Left renal cortex interstitium (tissue), 4 donors: ENCODE data around the gene CPNE2. TPM values are rescaled to one million over a fixed set of nuclear protein-coding genes. Genes with fewer than 3 reads are reported as not detected.

ENCODE experiments used
- DNase-seq, 4 donors: peaks; one replicate each; pipeline ENCODE4 v3.0.0-alpha.2; 2013; ENCODE audit warnings: low read depth in 4 of 4, low spot score in 2 of 4, missing footprints in 1 of 4
- polyA plus RNA-seq, 4 donors: library from polyadenylated mRNA; unstranded; fragments of 120-200 nt; gene quantifications; one replicate each; pipeline ENCODE4 v1.2.1, GENCODE V29; 2013; ENCODE audit not compliant: insufficient read length in 4 of 4

Gene CPNE2
- polyA plus RNA-seq, 4 donors, result 32.4 to 40.9 (median 38.8) TPM

DNA sequence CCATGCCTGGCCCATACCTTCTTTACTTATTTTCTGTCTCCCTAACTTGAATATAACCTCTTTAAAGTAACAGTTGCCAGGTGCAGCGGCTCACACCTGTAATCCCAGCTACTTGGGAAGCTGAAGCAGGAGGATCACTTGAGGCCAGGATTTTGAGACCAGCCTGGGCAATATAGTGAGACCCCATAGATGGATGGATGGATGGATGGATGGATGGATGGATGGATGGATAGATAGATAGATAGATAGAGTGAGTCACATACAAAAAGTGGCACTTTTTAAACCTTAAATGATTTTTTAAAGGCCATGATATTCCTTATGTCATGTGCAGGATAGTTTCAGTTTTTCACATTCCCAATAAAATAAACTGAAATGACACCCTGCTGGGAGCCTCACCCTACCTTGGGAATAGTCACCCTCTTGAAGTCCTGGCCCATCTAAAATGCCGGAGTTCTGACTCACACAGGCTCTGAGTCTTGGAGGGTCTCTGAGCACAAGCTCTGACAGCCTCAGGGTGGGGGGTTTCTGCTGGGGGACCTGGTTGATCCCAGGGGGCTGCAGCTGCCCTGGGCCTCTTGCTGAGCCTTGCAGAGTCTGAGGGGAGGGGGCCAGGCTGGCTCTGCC, 26.2 kb downstream of the CPNE2 start:
- DNase-seq, result no peak

DNA sequence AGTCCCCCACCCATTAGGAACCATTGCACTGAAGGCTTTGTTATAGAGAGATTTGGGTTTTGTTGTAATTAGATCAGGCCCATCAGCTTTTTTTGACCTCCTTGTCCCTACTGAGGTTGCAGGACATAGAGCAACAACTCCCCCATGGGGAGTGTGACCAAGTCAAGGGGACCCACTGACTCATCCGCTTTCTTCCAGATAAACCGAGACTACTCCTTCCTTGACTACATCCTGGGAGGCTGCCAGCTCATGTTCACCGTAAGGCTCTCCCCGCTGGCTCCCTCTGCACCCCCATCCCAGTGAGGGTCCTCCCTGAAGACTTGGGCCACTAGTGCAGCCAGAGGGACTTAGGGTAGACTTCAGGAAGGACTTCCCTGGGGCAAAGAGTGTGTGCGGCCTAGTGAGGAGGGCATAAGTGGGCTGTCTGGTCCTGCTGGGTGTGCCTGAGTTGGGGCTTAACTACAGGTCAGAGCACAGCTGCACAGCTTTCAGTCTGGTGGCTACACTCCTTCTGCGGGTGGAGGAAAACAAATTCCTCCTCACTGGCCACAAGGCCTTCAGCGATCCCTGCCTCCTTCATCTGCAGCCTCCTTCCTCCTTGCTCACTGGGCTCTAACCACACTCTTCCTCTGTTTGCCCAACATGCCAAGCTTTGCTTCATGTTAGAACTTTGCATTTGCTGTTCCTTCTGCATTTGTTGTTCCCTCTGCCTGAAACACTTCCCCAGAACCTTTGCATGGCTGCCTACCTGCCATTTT, 31.0 kb downstream of the CPNE2 start:
- no peak for DNase-seq

DNA sequence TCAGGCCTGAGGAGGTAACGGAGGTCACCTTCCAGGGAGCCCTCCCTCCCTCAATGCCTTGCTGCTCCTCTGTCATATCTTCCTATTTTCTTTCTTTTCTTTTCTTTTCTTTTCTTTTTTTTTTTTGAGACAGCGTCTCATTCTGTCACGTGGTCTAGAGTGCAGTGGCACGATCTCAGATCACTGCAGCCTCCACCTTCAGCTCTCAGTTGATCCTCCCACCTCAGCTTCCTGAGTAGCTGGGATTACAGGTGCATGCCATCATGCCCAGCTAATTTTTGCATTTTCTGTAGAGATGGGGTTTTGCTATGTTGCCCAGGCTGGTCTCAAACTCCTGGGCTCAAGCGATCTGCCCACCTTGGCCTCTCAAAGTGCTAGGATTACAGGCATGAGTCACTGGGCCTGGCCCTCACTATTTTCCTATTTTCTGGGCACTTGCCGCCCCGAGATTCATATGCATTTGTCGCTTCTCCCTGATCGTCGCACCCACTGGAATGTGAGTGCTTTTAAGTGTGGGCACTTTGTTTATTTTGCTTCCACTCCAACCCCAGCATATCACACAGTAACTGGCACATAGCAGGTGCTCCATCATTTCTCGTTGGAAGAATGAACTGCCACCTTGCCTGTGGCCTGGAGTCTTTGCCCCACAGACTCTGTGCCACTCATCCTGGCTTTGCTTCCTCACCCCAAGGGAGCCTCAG, 31.7 kb downstream of the CPNE2 start:
- no peak for DNase-seq

DNA sequence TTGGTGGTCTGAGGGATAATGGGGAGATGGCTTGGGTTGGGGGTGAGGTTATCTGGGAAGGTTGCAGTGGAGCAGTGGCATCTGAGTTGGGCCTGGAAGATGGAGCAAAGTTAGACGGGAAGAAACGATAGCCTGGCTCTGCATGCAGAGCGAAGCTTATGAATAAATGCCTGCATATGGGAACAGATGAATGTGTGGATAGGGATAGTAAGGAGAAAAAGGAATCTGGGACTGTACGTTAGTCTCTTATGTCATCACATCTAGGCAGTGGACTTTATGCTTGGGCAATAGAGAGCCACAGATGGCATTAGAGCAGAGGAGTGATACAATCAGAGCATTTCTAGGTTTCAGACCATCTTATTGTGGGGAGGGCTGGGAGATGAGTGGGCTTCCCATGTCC, 33.0 kb downstream of the CPNE2 start:
- DNase-seq, result no peak

DNA sequence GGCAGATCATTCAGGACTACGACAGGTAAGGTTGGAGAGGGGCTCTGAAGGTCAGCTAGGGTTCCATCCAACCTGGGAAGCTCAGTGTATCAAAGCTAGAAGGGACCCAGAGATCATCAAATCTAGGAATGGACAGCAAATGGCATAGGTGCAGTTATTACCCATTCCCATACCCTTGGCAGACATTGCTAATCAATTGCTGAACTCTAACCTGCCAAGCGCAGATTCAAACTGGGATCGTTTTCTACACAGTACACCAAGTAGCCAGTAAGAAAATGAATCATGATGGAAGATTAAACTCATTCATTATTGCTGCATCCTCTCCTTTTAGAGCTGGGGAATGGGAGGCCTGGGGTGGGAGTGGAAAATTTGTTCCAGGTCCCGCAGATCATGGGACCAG, 33.6 kb downstream of the CPNE2 start:
- DNase-seq, result no peak

DNA sequence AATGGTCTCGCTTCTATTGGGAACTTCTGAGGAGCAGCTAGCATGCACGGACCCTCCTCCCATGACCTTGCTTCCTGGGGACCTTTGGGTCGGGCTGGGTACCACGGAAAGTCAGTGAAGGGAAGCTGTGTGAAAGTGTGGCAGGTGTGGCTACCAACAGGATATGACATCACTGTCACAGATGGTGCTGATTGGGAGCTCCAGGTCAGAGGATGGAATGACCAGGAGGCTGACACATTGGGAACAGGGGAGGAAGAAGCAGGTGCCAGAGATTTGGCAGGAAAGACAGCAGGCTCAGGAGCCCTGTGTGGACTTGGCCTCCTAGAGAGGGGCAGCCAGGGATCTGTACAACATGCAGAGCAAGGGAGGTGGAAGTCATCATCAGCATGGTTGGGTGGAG, 34.0 kb downstream of the CPNE2 start:
- no peak for DNase-seq

DNA sequence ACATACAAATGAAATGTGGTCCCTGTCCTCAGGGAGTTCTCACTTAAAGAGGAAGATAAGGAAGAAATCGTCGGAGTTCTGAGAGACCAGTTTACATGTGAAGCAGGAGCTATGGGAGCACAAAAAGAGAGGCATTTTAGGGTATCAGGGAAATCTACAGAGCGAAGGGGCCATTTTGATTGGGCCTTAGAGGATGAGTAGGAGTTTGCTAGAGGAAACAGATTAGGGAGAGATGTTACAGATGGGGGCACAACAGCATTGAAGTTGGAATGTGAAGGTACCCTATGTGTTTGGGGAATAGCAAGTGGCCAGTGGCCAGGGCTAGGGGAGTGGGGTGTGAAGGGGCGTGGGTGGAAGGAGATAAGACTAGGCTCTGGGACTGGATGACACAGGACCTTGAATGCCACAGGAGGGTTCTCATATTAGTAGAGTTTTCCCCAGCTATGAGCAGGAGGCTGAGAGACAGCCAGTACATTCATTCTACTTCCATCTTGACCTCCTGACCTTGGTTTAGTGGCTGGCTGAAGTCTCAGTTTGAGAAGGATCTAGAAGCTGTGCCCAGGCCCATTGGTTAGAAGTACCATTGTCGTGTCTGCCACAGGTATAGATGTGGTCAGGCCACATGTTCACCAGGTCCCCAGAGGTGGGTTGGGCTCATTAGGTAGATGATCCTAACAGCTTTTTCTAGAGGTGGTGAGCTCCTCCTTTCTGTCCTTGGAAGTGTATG, 34.8 kb downstream of the CPNE2 start:
- DNase-seq, result no peak

DNA sequence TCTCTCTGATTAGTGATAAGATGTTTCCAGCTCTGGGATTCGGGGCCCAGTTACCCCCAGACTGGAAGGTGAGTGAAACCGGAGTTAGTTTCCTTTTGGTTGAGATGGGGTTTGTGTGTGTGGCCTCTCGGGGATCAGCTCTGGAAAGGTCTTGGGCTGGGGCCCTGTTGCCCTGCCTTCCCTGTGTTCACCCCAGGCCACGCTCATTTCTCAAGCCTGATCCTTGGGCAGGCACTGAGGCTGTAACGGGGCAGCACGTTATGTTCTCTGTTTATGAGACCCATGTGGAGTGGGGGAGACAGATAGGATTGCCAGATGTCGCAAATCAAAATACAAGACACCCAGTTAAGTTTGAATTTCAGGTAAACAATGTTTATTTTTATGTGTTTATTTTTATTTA, 35.5 kb downstream of the CPNE2 start:
- no peak for DNase-seq

DNA sequence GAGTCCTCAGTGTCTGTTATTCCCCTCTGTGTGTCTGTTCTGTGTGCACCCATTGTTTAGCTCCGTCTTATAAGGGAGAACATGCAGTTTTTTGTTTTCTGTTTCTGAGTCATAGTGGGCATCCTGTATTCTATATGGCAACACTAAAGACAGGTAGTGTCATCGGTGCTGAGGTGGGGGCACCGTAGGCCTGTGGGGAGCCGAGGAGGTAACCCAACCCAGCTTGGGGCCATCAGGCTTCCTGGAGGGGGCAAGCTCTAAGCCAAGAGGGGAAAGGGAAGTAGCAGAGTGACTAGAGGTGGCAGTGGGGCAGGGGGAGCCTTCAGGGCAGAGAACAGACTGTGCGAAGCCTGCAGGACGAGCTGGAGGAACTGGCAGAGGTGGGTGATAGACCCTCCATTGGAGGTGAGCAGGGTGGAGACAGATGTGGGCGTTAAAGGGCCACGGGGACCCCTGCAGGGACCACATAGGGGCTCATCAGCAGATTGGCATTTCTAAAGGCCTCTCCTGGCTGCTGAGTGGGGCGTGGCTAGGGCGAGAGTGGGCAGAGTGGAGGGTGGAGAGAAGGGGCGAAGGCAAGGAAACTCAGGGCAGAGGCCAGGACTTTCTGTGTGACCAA, 36.5 kb downstream of the CPNE2 start:
- DNase-seq, result no peak

DNA sequence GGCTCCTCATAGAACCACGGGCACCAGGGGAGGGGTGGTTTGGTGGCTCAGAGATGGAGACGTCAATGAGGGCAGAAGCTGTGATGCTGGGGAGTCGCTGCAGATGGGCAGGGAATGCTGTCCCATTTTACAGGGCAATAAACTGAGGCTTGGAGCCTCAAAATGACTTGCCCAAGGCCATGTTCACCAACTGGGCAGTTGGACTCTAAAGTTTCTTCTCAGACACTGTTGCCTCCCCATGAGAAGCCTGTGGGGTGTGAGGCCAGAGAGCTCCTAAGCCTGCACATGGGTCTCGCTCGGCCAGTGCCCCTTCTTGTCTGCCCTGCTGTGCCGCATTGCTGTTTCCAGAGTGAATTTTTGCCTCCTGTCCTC, 38.6 kb downstream of the CPNE2 start:
- no peak for DNase-seq

DNA sequence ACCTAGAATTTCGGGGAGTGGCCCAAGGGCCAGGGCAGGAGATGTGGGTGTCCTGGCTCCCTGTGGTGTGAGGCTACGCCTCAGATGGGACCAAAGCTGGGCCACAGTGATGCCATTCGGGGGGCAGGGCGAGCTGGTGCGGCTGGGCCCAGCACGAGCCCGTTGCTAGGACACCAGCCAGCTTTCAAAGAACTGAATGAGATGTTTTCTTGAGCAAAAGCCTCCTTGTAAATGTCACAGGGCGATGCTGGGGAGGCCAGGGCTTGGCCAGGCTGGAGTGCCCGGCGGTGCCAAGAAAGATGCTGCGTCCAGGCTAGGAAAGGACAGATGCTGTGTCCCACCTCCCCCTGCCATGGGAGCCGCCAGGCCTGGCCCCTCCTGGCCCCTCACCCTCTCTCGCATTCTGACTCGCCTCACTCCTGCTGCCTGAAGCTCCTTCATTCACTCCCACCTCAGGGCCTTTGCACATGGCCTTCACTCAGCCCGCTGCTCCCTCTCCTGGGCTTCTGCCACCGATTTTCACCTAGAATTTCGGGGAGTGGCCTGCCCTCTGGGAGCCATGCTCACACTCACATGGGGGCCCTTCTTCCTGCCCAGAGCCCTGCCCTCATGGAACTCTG, 39.1 kb downstream of the CPNE2 start:
- DNase-seq, result no peak

DNA sequence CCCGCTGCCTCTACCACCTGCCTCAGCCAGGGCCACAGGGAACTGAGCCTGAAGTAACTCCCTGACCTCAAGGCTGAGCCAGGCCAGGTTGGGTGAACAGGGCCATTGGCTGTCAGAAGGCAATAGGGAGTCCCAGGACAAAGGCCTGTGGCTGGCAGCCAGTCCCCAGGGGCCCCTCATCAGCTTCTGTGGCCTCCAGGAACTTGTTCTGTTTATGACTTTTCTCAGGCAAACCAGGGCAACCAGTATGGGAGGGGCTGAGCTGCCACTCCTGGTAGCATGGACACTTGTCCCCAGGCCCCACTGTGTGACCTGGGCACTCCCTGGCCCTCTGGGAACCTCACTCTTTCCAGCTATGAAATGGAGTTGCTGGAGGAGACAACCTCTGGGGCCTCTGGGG, 40.1 kb downstream of the CPNE2 start:
- no peak for DNase-seq

DNA sequence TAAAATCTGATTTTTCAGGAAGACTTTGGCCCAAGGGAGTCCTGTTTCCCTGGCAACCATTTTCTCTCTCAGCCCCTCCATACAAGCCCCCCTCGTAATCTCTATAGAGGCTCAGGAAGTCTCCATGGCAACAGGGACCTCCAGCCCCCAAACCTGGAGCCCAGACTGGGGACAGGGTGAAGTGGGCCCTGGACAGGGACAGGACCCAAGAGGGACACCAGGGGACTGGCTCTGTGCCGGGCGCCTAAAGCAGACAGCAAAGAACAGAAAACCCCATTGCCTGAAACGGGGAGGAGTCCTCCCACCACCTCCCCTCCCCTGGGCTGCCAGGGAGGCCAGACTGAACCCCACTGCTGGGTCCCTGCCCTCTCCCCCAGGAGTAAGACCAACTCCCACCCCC, 40.6 kb downstream of the CPNE2 start:
- DNase-seq, result no peak

DNA sequence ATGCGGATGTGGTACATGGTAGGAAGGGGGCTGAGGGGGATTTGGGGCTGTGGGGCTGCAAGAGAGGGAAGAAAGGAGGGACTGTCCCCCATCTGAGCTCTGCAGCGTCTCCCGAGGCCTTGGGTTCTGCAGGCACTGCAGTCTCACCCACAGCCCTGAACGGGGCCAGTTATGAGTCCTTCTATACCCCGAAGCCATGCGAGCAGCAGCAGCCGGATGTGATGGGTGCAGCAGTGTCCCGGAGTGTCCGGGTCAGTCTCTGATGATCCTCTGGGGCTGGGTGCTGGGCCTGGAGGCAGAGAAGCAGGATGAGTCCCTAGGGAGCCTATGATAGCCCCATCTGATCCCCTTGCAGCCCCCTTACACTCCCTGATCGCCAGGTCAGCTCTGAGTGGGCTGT, 41.5 kb downstream of the CPNE2 start:
- no peak for DNase-seq

DNA sequence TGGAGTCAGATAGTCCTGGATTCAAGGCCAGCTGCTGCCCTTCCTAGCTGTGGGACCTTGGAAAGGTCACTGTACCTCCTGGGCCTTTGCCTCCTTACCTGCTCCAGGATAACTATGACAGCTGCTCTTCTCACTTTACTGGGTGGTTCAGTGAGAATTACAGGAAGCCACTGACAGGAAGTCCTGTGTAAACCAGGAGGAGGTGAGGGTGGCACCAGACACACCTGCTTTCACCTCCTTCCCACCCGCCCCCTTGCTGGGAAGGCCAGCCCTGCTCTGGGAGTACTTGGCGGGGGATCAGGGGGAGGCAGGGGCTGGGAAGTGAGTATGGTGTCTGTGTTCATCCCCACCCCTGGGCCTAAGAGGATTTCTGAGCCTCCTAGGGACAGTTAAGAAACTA, 42.6 kb downstream of the CPNE2 start:
- DNase-seq, result no peak

DNA sequence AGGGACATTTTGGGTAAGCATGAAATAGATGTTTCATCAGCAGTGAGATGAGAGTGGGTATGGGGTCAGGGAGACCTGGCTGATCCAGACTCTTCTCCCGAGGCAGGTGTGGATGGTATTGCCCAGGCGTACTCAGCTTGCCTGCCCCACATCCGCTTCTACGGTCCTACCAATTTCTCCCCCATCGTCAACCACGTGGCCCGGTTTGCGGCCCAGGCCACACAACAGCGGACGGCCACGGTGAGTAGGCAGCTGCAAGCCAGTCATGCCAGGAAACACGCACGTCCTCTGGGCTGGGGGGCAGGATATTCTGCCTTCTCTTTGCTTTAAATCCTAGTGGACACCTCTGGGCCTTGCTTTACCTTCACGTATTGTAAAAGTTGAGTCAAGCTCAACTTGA, 44.7 kb downstream of the CPNE2 start:
- DNase-seq, result no peak

DNA sequence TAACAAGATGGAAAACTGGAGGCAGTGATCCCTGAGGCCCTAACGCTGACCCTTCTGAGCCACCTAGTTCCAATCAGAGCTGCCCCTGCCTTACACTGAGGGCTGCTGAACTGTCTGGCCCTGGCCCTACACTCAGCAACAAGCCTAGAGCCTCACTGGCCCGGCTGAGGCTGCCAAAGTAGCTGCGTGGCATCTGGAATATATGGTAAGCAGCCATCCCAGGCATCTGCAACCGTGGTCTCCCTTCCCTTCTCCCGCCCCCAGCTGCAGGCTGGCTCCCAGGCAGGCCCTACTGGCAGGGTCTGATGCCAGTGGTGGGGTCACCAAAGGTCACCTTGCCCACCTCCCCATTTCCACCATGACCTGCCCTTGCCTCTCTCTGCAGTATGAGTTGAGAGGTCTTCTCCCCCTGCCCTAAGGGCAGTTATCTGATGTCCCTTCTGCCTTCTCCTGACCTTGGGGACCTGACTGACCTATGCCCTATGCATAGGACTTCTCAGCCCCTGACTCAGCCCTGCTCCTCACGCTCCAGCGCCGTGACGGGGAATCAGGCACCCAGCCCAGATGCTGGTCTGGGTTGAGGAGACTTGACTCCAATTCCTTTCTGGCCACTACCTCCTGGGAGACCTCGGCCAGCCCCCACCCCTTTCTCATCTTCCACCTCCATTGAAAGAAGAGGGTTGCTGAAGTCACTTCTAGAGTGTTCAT, 45.3 kb downstream of the CPNE2 start:
- no peak for DNase-seq

DNA sequence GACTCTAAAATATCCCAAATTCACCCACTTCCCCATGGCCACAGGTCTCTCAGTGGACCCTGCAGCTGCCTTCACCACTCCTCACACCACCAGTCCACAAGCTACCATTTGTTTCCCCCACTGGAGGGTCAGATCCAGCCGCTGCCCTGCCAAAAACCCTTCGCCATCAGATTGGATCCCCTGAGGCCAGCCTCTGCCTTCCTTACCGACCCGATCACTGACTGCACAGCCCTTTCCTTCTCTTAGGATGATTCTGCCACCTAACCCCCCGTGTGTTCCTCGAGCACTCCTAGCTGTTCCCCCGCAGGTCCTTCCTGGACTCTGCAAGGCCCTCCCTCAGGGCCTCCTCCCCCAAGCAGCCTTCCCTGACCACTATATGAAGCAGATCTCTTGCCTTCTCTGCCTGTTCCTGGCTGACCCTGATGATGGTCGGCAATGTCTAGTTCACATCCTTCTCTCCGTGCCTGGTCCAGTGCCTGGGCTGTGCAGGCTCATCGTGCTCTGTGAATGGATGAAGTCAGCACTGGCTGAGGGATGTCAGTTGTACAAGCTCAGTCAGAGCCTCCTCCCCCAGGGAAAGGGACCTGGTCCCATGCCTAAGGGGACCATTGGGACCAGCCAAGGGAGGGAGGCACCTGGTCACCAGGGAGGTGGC, 46.0 kb downstream of the CPNE2 start:
- DNase-seq, result no peak

DNA sequence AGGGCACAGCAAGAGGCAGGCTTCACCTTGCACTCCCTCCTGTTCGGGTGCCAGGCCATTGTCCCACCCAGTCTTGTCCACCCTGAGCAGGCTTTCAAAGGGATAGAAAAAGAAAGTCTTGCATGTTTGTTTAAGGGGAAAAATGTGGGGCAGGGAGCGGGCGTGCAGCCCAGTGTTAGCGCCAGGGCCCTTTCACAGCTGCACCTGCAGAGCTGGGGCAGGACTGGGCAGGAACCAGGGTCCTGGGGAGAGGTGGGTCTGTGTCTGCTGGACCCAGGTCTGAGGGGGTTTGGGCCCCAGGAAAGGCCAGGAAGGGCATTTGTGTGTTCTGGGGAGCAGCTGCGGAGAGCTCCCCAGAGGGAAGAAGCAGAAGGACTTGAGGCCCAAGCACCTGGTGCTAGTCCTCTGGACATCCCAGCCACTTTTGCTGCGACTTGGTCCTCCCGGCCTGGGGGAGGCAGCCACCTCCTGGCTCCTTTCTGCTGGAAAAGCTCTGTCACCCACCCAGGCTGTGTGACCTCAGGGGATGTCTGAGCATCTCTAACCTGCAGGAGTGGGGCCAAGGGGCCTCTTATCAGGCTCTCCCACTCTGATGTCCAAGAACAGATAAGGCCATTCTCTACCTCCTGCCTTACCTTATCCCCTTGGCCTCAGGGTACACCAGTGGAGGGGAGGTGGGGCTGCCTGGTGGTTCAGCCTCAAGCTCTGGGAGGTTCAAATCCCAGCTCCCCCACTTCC, 48.7 kb downstream of the CPNE2 start:
- no peak for DNase-seq
